ENCODE results near the gene LRRC28. TPM values are rescaled to one million over a fixed set of nuclear protein-coding genes. Genes with fewer than 3 reads are reported as not detected.

Gene LRRC28
- total and polyA plus RNA-seq, 9 donors, result 11.3 to 39.7 (median 19.6) TPM

- DNase-seq, result no peak
- 83 to 91% (median 88%) methylated on average over 8 of the region's 8 CpGs for WGBS, 3 donors
- TF ChIP-seq CTCF (IDR thresholded peaks at IDR 0.05), result no peak
- no peak for TF ChIP-seq POLR2A (IDR thresholded peaks at IDR 0.05)
- TF ChIP-seq EP300 (IDR thresholded peaks at IDR 0.05), result no peak
- Histone ChIP-seq H3K9me3 (no peaks in the 10 kb centered on the region), H3K4me1 (ENCODE audit: insufficient read depth) (peaks cover 2% of the 10 kb centered on the region), H3K27ac (no peak overlapping the region), H3K36me3 (no peaks in the 10 kb centered on the region), H3K27me3 (no peaks in the 10 kb centered on the region), H3K4me3 (no peak overlapping the region)
- intact Hi-C loops (cut with DNase I), result no loop called here
Observed at GRCh38 chr15:99333981-99334380, 82.7 kb downstream of the LRRC28 start.

- intact Hi-C loops (cut with DNase I), result no loop called here
- TF ChIP-seq CTCF (IDR thresholded peaks at IDR 0.05) (no peak), EP300 (IDR thresholded peaks at IDR 0.05) (no peak), POLR2A (IDR thresholded peaks at IDR 0.05) (no peak)
Observed at GRCh38 chr15:99335508-99335907, 84.2 kb downstream of the LRRC28 start.

GRCh38 chr15:99336794-99337193 is 85.5 kb downstream of the LRRC28 start:
- Histone ChIP-seq H3K4me3 (no peak overlapping the region), H3K36me3 (no peaks in the 10 kb centered on the region), H3K4me1 (ENCODE audit: insufficient read depth) (peaks cover 6% of the 10 kb centered on the region), H3K9me3 (no peaks in the 10 kb centered on the region), H3K27ac (no peak overlapping the region), H3K27me3 (no peaks in the 10 kb centered on the region)
- TF ChIP-seq CTCF (IDR thresholded peaks at IDR 0.05) (no peak), POLR2A (IDR thresholded peaks at IDR 0.05) (no peak), EP300 (IDR thresholded peaks at IDR 0.05) (no peak)
- no peak for DNase-seq
- intact Hi-C loops (cut with DNase I), result no loop called here
- 62 to 79% (median 71%) methylated on average over 1 of the region's 1 CpG for WGBS, 3 donors

More at GRCh38 chr15:99335508-99335907, 84.2 kb downstream of the LRRC28 start:
- Histone ChIP-seq H3K27ac (no peak overlapping the region), H3K36me3 (no peaks in the 10 kb centered on the region), H3K27me3 (no peaks in the 10 kb centered on the region), H3K9me3 (no peaks in the 10 kb centered on the region), H3K4me1 (ENCODE audit: insufficient read depth) (peaks cover 4% of the 10 kb centered on the region), H3K4me3 (no peak overlapping the region)
- DNase-seq, result no peak

GRCh38 chr15:99340347-99340746 is 89.1 kb downstream of the LRRC28 start:
- no peak for TF ChIP-seq POLR2A (IDR thresholded peaks at IDR 0.05)
- TF ChIP-seq EP300 (IDR thresholded peaks at IDR 0.05), result no peak
- TF ChIP-seq CTCF (IDR thresholded peaks at IDR 0.05), result no peak
- Histone ChIP-seq H3K4me3 (no peak overlapping the region), H3K4me1 (ENCODE audit: insufficient read depth) (peaks cover 7% of the 10 kb centered on the region), H3K36me3 (no peaks in the 10 kb centered on the region), H3K9me3 (no peaks in the 10 kb centered on the region), H3K27me3 (no peaks in the 10 kb centered on the region), H3K27ac (no peak overlapping the region)
- intact Hi-C loops (cut with DNase I), result no loop called here
- DNase-seq, result no peak
- 65 to 72% (median 66%) methylated on average over 3 of the region's 3 CpGs for WGBS, 3 donors

GRCh38 chr15:99341786-99342185 is 90.5 kb downstream of the LRRC28 start:
- Histone ChIP-seq H3K4me1 (ENCODE audit: insufficient read depth) (peaks cover 7% of the 10 kb centered on the region), H3K27ac (no peak overlapping the region), H3K9me3 (no peaks in the 10 kb centered on the region), H3K27me3 (no peaks in the 10 kb centered on the region), H3K36me3 (no peaks in the 10 kb centered on the region), H3K4me3 (no peak overlapping the region)
- intact Hi-C loops (cut with DNase I), result no loop called here
- no peak for TF ChIP-seq POLR2A (IDR thresholded peaks at IDR 0.05)
- no peak for TF ChIP-seq EP300 (IDR thresholded peaks at IDR 0.05)
- no peak for TF ChIP-seq CTCF (IDR thresholded peaks at IDR 0.05)
- DNase-seq, result no peak
- WGBS, 3 donors, result 39 to 61% (median 51%) methylated on average over 1 of the region's 1 CpG

All from ovary (tissue), 9 donors.